HG02973 (cell line): ENCODE results near the gene ROBO4.

Experiments
- ATAC-seq: cut with Tn5 transposase; IDR thresholded peaks from one replicate; pipeline ENCODE4 v1.9.1; 2021; ENCODE audit warnings: moderate library complexity; ENCODE audit not compliant: unreplicated experiment

ROBO4 gene

GRCh38 chr11:124890683-124891372, 6.8 kb downstream of the ROBO4 start:
- no peak for ATAC-seq

- ATAC-seq, result no peak
Measured at GRCh38 chr11:124890151-124890550, 7.5 kb downstream of the ROBO4 start.

- no peak for ATAC-seq
Measured at GRCh38 chr11:124889191-124890091, 8.2 kb downstream of the ROBO4 start.

GRCh38 chr11:124887667-124888013, 10.0 kb downstream of the ROBO4 start:
- no peak for ATAC-seq

- ATAC-seq, result no peak
Measured at GRCh38 chr11:124886978-124887666, 10.5 kb downstream of the ROBO4 start.

GRCh38 chr11:124886476-124886875, 11.2 kb downstream of the ROBO4 start:
- no peak for ATAC-seq

- no peak for ATAC-seq
Measured at GRCh38 chr11:124884869-124885479, 12.7 kb downstream of the ROBO4 start.

- ATAC-seq, result no peak
Measured at GRCh38 chr11:124884340-124884739, 13.3 kb downstream of the ROBO4 start.

- no peak for ATAC-seq
Measured at GRCh38 chr11:124882339-124883071, 15.2 kb downstream of the ROBO4 start.

GRCh38 chr11:124880958-124881357, 16.7 kb downstream of the ROBO4 start:
- ATAC-seq, result no peak

GRCh38 chr11:124880290-124880611, 17.4 kb downstream of the ROBO4 start:
- ATAC-seq, result no peak

- ATAC-seq, result no peak
Measured at GRCh38 chr11:124879493-124880289, 18.0 kb downstream of the ROBO4 start.

- ATAC-seq, result no peak
Measured at GRCh38 chr11:124878759-124879492, 18.7 kb downstream of the ROBO4 start.

- ATAC-seq, result no peak
Measured at GRCh38 chr11:124877910-124878758, 19.5 kb downstream of the ROBO4 start.

GRCh38 chr11:124877631-124877909, 20.1 kb downstream of the ROBO4 start:
- no peak for ATAC-seq

GRCh38 chr11:124876818-124877630, 20.6 kb downstream of the ROBO4 start:
- ATAC-seq, result peak; percentile 0

GRCh38 chr11:124875943-124876817, 21.5 kb downstream of the ROBO4 start:
- peak; percentile 79 for ATAC-seq
